NCI-H345 (cell line): ENCODE data around the gene NID1.
"Not testable (repeated sequence)": the region's sequence is repeated elsewhere in the genome, so short reads cannot be mapped to it uniquely, and the experiment has no call there.

Experiments used
- DNase-seq: peaks from one replicate; lab custom pipeline; 2025; lab: John Stamatoyannopoulos, UW

Gene NID1

DNA sequence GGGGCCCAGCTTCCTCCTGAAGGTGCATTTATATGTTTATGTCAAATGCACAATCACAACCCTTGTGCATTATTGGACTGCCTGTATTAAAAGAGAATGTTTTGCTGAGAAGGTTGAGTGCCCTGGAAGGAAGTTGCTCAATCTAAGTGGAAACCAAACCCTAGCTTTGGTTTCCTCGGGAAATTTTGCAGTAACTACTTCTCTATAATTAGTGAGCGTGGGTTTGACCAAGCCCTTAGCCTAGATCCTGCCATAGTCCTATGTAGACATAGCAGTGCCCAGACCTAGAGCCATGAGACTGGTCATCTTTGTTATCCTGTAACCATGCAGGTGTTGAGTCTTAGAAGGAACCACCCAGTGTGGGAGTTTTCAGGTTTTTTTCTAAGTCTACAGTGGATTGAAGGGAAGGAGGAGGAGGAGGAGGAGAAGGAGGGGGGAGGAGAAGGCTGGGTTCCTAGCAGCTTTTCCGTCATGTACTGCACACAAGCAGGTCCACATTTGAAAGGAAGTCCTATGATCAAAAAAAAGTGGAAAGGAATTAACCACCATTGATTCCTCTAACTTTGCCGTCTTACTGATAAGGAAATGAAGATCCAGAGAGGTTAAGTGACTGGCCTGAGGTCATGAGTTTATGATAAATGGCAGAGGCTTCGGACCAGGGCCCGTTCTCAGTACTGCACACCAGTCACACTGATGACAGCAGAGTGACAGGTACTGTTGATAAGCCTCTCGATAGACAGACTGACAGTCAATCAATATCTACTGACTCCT lies 126.0 kb downstream of the NID1 start:
- no peak for DNase-seq

DNA sequence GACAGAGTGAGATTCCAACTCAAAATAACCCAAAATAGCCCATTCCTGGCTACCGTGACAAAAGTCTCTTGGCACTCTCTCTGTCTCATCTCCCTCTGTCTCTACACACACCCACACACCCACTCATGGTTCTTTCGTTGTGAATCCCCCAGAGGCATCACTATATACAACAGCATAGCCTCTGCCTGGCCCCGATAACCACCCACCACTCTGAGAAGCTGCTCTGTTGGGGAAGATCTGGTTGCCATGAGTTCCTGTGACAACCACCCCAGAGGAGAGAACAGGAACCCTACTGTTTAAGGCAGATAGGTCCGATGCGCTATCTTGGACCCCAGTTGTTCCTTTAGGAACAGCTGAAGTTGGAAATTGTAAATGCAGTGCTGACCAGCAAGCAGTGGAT lies 127.8 kb downstream of the NID1 start:
- DNase-seq, result no peak

- DNase-seq, result no peak
These were observed 129.4 kb downstream of the NID1 start for GRCh38 chr1:235935235-235936225.

DNA sequence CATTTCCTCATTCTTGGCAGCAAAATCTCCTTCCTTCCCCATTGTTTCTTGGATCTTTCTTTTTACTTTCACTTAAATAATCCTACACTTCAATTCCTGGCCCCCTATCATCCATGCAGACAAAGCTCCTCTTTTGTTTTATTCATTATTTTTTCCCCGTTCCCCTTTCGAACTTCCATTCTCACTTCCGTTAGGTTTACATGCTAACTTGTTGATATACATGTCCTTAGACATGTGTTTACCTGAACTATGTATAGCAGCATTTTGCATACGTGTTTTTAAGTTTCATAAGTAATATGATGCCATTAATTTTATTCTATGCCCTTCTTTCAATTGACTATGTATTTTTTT lies 131.1 kb downstream of the NID1 start:
- DNase-seq, result no peak

DNA sequence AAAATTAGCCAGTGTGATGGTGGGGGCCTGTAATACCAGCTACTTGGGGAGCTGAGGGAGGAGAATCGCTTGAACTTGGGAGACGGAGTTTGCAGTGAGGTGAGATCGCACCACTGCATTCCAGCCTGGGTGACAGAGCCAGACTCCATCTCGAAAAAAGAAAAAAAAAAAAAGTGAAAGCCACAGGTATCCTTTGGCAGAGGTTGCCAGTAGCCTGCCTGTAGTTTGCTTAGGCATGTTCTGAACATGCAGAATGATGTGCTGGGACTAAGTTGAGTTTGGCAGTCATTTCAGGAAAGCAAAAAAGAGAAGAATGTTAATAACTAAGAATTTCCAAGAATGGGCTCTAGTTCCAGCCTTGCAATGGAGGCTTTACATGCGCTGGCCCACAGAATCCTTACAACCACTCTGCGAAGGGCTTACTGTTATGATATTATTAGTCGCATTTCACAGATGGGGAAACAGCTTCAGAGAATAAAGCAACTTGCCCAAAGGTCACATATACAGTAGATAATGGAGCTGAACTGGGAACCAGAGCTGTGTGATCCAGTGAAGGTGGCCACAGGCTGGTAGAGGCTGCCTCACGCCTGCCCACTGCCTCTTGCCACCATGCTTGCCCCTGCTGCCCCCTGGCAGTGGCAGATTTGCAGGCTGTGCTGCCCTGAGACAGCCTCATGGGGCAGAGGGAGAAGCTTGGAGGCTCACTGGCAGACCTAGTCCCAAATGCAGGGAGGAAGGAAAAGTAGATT lies 131.7 kb downstream of the NID1 start:
- DNase-seq, result no peak

DNA sequence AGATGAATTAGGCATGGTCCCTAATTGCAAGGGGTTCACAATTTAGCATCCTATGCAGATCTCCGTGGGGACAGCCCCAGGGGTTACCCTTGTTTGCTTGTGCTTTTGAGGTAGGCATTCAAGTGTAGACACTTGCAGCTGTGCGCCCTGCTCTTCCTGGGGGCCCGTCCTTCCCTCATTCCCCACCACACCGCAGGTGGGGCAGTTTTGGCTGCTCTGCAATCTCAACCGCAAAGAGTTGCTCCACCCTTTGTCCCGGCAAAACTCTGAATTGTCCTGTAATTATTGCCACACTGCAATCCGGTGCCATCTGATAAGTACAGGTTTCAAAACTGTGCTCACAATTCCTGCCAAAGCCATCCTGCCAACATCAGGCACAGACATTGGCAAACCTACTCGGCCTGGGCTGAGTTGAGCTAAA lies 132.8 kb downstream of the NID1 start:
- DNase-seq, result no peak

GRCh38 chr1:235931171-235931738 lies 133.6 kb downstream of the NID1 start:
- DNase-seq, result no peak

GRCh38 chr1:235930543-235930942 lies 134.3 kb downstream of the NID1 start:
- no peak for DNase-seq

DNA sequence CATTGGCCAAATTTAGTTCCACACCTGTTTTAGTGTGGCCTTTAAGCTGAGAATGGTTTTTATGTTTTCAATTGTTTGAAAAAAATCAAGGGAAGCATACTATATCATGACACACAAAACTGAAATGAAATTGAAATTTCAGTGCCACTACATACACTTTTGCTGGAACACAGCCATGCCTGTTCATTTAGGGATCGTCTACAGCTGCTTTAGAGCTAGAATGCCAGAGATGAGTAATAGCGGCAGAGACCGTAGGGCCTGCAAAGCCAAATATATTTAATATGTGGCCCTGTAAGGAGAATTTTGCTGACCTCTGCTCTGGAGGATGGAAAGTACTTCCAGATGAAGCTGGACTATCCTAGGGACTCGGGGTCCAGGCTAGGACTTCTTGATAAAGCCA lies 135.7 kb downstream of the NID1 start:
- no peak for DNase-seq

GRCh38 chr1:235928197-235928596 lies 136.7 kb downstream of the NID1 start:
- no peak for DNase-seq

DNA sequence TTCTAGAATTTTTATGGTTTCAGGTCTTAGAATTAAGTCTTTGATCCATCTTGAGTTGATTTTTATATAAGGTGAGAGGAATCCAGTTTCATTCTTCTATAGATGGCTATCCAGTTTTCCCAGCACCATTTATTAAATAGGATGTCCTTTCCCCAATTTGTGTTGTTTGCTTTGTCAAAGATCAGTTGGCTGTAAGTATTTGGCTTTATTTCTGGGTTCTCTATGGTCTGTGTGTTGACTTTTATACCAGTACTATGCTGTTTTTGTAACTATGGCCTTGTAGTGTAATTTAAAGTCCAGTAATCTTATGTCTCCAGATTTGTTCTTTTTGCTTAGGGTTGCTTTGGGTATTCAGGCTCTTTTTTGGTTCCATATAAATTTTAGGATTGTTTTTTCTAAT lies 137.3 kb downstream of the NID1 start:
- DNase-seq, result not testable (repeated sequence)
